Measurements from ENCODE around the gene URGCP.

- TF ChIP-seq CTCF (IDR thresholded peaks at IDR 0.05; ENCODE audit: low read depth, low read length) (no peak), POLR2A (IDR thresholded peaks at IDR 0.05; ENCODE audit: extremely low read depth, insufficient read length) (peak; percentile 95), MAX (IDR thresholded peaks at IDR 0.05; ENCODE audit: low read depth, low read length) (peak; percentile 84)
Measured at GRCh38 chr7:43925984-43926797, 19.8 kb upstream of the URGCP start, which contains the start of gene UBE2D4.

All from NB4 (cell line).